Stimulated activated CD8-positive, alpha-beta memory T cell treated with anti-CD3 and anti-CD28 coated beads, Interleukin-2, amount 100 ng/mL, for 48 hours (primary cell): ENCODE results near the gene VPS37D.
"Not testable (repeated sequence)": the region's sequence is repeated elsewhere in the genome, so short reads cannot be mapped to it uniquely, and the experiment has no call there.

Source experiments
- DNase-seq, 2 donors: peaks; one replicate each; pipeline ENCODE4 v3.0.0-alpha.2; 2020; ENCODE audit warnings: low read depth in 2 of 2

Gene VPS37D

GRCh38 chr7:73646785-73647724, 20.6 kb upstream of the VPS37D start:
- DNase-seq: no peak

GRCh38 chr7:73647725-73648592, 19.7 kb upstream of the VPS37D start:
- DNase-seq: peak in 1 of 2 donors; percentile 8

- no peak for DNase-seq
These were observed 18.9 kb upstream of the VPS37D start for GRCh38 chr7:73648593-73649332.

- DNase-seq: no peak
These were observed 18.1 kb upstream of the VPS37D start for GRCh38 chr7:73649576-73649975.

- DNase-seq: no peak
These were observed 17.1 kb upstream of the VPS37D start for GRCh38 chr7:73650524-73650923.

GRCh38 chr7:73652541-73652949, 15.1 kb upstream of the VPS37D start:
- no peak for DNase-seq

- not testable (repeated sequence) for DNase-seq
These were observed 12.3 kb upstream of the VPS37D start for GRCh38 chr7:73655309-73655708.

GRCh38 chr7:73659983-73660382, 7.6 kb upstream of the VPS37D start:
- DNase-seq: no peak

GRCh38 chr7:73660594-73660993, 7.0 kb upstream of the VPS37D start:
- DNase-seq: not testable (repeated sequence)

GRCh38 chr7:73663033-73663432, 4.6 kb upstream of the VPS37D start:
- DNase-seq: no peak

GRCh38 chr7:73668103-73668885, 663 bp downstream of the VPS37D start:
- DNase-seq: no peak

- no peak for DNase-seq
These were observed 1.2 kb downstream of the VPS37D start for GRCh38 chr7:73668886-73669230.

GRCh38 chr7:73669288-73669701, 1.7 kb downstream of the VPS37D start:
- DNase-seq: no peak

GRCh38 chr7:73669858-73670385, 2.3 kb downstream of the VPS37D start:
- DNase-seq: no peak

GRCh38 chr7:73671322-73671661, 3.7 kb downstream of the VPS37D start:
- DNase-seq: no peak

- no peak for DNase-seq
These were observed 4.3 kb downstream of the VPS37D start for GRCh38 chr7:73671857-73672445.

GRCh38 chr7:73674468-73675124, 7.0 kb downstream of the VPS37D start:
- DNase-seq: no peak

- not testable (repeated sequence) for DNase-seq
These were observed 8.4 kb downstream of the VPS37D start for GRCh38 chr7:73676062-73676461.

GRCh38 chr7:73678862-73679261, 11.2 kb downstream of the VPS37D start:
- DNase-seq: no peak

- no peak for DNase-seq
These were observed 12.1 kb downstream of the VPS37D start for GRCh38 chr7:73679709-73680108.
